PC-9 (cell line): Measurements from ENCODE around the gene MADD.

Experiments
- EZH2 ChIP-seq: fragments of 200-600 bp; sonication (generic); IDR thresholded peaks from 2 replicates; pipeline ENCODE4 v1.8.0; 2017; ENCODE audit warnings: antibody characterized with exemption, low read depth
- TF ChIP-seq, protein P1 (sequence below): fragments of 200-600 bp; sonication (generic); conservative IDR thresholded peaks from 2 replicates; pipeline ENCODE4 v1.6.1; 2017; ENCODE audit warnings: mixed run types, antibody characterized with exemption, mild to moderate bottlenecking, moderate library complexity

DNA sequence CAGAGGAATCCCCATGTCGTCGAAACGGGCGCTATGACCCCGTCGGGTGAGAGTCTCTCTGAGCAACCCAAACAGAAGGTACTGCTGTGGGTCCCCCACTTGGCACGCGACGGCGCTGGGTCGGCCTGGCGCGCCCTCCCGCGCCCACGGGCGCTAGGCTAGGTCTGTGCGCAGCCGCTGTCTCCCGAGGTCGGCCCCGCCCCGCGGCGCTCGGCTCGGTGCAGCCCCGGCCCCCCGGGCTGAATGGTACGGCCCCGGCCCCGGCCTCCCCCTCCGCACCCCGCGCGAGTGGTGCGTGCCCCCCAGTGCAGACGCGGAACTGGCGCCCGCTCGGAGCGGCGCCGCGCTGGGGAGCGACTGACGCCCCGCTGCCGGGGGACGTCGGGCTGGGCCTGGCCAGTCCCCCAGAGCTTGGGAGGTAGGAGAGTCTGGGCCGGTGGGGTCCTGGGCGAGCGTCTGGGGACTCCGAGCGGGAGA is at the start of gene MADD:
- TF ChIP-seq, protein P1, sequence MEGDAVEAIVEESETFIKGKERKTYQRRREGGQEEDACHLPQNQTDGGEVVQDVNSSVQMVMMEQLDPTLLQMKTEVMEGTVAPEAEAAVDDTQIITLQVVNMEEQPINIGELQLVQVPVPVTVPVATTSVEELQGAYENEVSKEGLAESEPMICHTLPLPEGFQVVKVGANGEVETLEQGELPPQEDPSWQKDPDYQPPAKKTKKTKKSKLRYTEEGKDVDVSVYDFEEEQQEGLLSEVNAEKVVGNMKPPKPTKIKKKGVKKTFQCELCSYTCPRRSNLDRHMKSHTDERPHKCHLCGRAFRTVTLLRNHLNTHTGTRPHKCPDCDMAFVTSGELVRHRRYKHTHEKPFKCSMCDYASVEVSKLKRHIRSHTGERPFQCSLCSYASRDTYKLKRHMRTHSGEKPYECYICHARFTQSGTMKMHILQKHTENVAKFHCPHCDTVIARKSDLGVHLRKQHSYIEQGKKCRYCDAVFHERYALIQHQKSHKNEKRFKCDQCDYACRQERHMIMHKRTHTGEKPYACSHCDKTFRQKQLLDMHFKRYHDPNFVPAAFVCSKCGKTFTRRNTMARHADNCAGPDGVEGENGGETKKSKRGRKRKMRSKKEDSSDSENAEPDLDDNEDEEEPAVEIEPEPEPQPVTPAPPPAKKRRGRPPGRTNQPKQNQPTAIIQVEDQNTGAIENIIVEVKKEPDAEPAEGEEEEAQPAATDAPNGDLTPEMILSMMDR = no peak
- TF ChIP-seq EZH2 = no peak
